HCT116 (cell line): ENCODE results near the gene FAM204A. TPM values are rescaled to one million over a fixed set of nuclear protein-coding genes. Genes with fewer than 3 reads are reported as not detected.

Experiments used
- ATAC-seq: fragments of 200-7000 bp; cut with Tn5 transposase; 2 replicates; pipeline ENCODE4 v1.9.1; 2020; ENCODE audit warnings: mild to moderate bottlenecking, moderate library complexity
- BruUV-seq: library from RNA; stranded (reverse); fragments of 400-500 nt; replicated peaks from 2 replicates; lab custom pipeline; 2021; lab: Mats Ljungman, UMichigan
- CTCF ChIA-PET: fragments of 300-600 bp; sonication (Branson Sonifier 250); formaldehyde crosslinking; loops from one replicate; lab custom pipeline; 2021; ENCODE audit warnings: antibody characterized with exemption; lab: Charles Lee
- POLR2A ChIA-PET: fragments of 300-600, 350-600 bp; sonication (Branson Sonifier 250); formaldehyde crosslinking; loops from one replicate; lab custom pipeline; 2021; ENCODE audit warnings: antibody characterized with exemption; lab: Charles Lee
- RAD21 ChIA-PET, 2 experiments: fragments of 300-600 bp; sonication (Branson Sonifier 250); formaldehyde crosslinking; loops; one replicate each; lab custom pipeline; 2023; ENCODE audit warnings: low total read pairs in 2 of 2; ENCODE audit not compliant: uncharacterized antibody in 2 of 2, unreplicated experiment in 2 of 2, low non-redundant PET in 1 of 2; lab: Charles Lee
- DNase-seq: peaks from one replicate; pipeline ENCODE4 v3.0.0-alpha.2; 2010; ENCODE audit warnings: low read depth, low spot score
- H2AFZ ChIP-seq: fragments of 200-600 bp; shearing (Covaris generic), sonication (generic); 2 replicates; pipeline ENCODE4 v1.6.1; 2017; ENCODE audit warnings: low read depth, mixed run types, mixed read lengths, antibody characterized with exemption, low read length; ENCODE audit not compliant: poor library complexity, severe bottlenecking
- H3K27ac ChIP-seq: 2 replicates; pipeline ENCODE4 v1.5.1; 2012; ENCODE audit warnings: low read depth, low read length
- H3K27me3 ChIP-seq: fragments of 200-600 bp; sonication (generic); 2 replicates; pipeline ENCODE4 v1.6.1; 2016; ENCODE audit warnings: mixed run types, low read length, mixed read lengths; ENCODE audit not compliant: insufficient read depth
- H3K36me3 ChIP-seq, 2 experiments: fragments of 200-500 bp in 1 of 2; fragments of 200-600 bp in 1 of 2; sonication (Bioruptor generic) in 1 of 2; sonication (generic) in 1 of 2; 2 replicates each; pipeline versions ENCODE4 v1.5.1 to v1.6.1; 2014 to 2016; ENCODE audit warnings: low read length in 2 of 2, inconsistent platforms in 1 of 2, mixed read lengths in 1 of 2, mixed run types in 1 of 2; ENCODE audit not compliant: insufficient read depth in 2 of 2, control insufficient read depth in 1 of 2
- H3K4me1 ChIP-seq, 2 experiments: fragments of 200-600 bp in 1 of 2; sonication (generic) in 1 of 2; 2 replicates each; pipeline versions ENCODE4 v1.5.1 to v1.6.1; 2012 to 2017; ENCODE audit warnings: low read length in 2 of 2, inconsistent platforms in 1 of 2, mild to moderate bottlenecking in 1 of 2, mixed read lengths in 1 of 2, mixed run types in 1 of 2, moderate library complexity in 1 of 2; ENCODE audit not compliant: insufficient read depth in 2 of 2, control insufficient read depth in 1 of 2
- H3K4me2 ChIP-seq: fragments of 200-600 bp; sonication (generic); 2 replicates; pipeline ENCODE4 v1.6.1; 2017; ENCODE audit warnings: mixed run types, low read length, mixed read lengths
- H3K4me3 ChIP-seq, 2 experiments: fragments of 200-600 bp in 1 of 2; sonication (generic) in 1 of 2; replicated peaks in 1 of 2; 2 replicates each; pipeline ENCODE4 v1.5.1; 2011 to 2016; ENCODE audit warnings: low read length in 2 of 2, control low read depth in 1 of 2, low read depth in 1 of 2, mild to moderate bottlenecking in 1 of 2, mixed read lengths in 1 of 2, mixed run types in 1 of 2
- H3K79me2 ChIP-seq: fragments of 200-600 bp; sonication (generic); 2 replicates; pipeline ENCODE4 v1.6.1; 2017; ENCODE audit warnings: mild to moderate bottlenecking, mixed run types, low read length, moderate library complexity, mixed read lengths; ENCODE audit not compliant: insufficient read depth
- H3K9ac ChIP-seq: fragments of 200-600 bp; sonication (generic); 2 replicates; pipeline ENCODE4 v1.6.1; 2016; ENCODE audit warnings: low read length, mixed read lengths
- H3K9me2 ChIP-seq: fragments of 200-600 bp; sonication (generic), shearing (Covaris generic); 2 replicates; pipeline ENCODE4 v1.6.1; 2017; ENCODE audit warnings: mixed run types, mild to moderate bottlenecking, moderate library complexity; ENCODE audit not compliant: insufficient read depth
- H3K9me3 ChIP-seq, 2 experiments: fragments of 200-500 bp in 1 of 2; fragments of 200-600 bp in 1 of 2; sonication (Bioruptor generic) in 1 of 2; sonication (generic) in 1 of 2; 2 replicates each; pipeline ENCODE4 v1.6.1; 2014 to 2017; ENCODE audit warnings: low read length in 2 of 2, mixed read lengths in 2 of 2, inconsistent platforms in 1 of 2, low read depth in 1 of 2, mild to moderate bottlenecking in 1 of 2, mixed run types in 1 of 2, moderate library complexity in 1 of 2; ENCODE audit not compliant: control insufficient read depth in 1 of 2, insufficient read depth in 1 of 2
- H4K20me1 ChIP-seq: fragments of 200-600 bp; sonication (generic), shearing (Covaris generic); 2 replicates; pipeline ENCODE4 v1.6.1; 2017; ENCODE audit warnings: mixed run types, mild to moderate bottlenecking, moderate library complexity; ENCODE audit not compliant: insufficient read depth
- EGR1 ChIP-seq: IDR thresholded peaks from 2 replicates; pipeline ENCODE4 v1.6.1; 2012; ENCODE audit warnings: low read depth
- EZH2phosphoT487 ChIP-seq: fragments of 200-600 bp; IDR thresholded peaks from 2 replicates; pipeline ENCODE4 v1.6.1; 2018; ENCODE audit warnings: antibody characterized with exemption, borderline replicate concordance
- FOSL1 ChIP-seq: IDR thresholded peaks from 2 replicates; pipeline ENCODE4 v1.6.1; 2012; ENCODE audit warnings: low read depth
- JUND ChIP-seq: IDR thresholded peaks from 2 replicates; pipeline ENCODE4 v1.6.1; 2012
- MAX ChIP-seq: IDR thresholded peaks from 2 replicates; pipeline ENCODE4 v1.6.1; 2012
- POLR2AphosphoS5 ChIP-seq: IDR thresholded peaks from 2 replicates; pipeline ENCODE4 v1.6.1; 2011; ENCODE audit warnings: mild to moderate bottlenecking, low read depth, low read length, moderate library complexity
- RAD21 ChIP-seq: IDR thresholded peaks from 2 replicates; pipeline ENCODE4 v1.6.1; 2012; ENCODE audit warnings: low read depth, mild to moderate bottlenecking
- SP1 ChIP-seq: IDR thresholded peaks from 2 replicates; pipeline ENCODE4 v1.6.1; 2012; ENCODE audit warnings: low read depth
- ZFX ChIP-seq: fragments of 450-650 bp; IDR thresholded peaks from 2 replicates; pipeline ENCODE4 v1.6.1; 2017
- ZNF274 ChIP-seq: fragments of 200-500 bp; sonication (Bioruptor generic); IDR thresholded peaks from 2 replicates; pipeline ENCODE4 v1.6.1; 2014; ENCODE audit warnings: mild to moderate bottlenecking, low read depth, low read length, inconsistent platforms
- intact Hi-C: fragments of 100-400 bp; cut with micrococcal nuclease; formaldehyde crosslinking; loops from 2 replicates; pipeline ENCODE4 v1.10.0; 2022
- total RNA-seq: library from RNA; stranded (reverse); gene quantifications from one replicate; pipeline ENCODE4 v1.2.1, GENCODE V29; 2021; ENCODE audit not compliant: unreplicated experiment
- TF ChIP-seq, protein P1 (sequence below), 3 experiments: fragments of 200-600 bp in 1 of 3; sonication (generic) in 1 of 3; IDR thresholded peaks in 2 of 3; conservative IDR thresholded peaks in 1 of 3; 2 replicates each; pipeline ENCODE4 v1.5.1; 2012 to 2017; ENCODE audit warnings: low read depth in 2 of 3, low read length in 2 of 3, antibody characterized with exemption in 1 of 3, borderline replicate concordance in 1 of 3, control low read depth in 1 of 3, mild to moderate bottlenecking in 1 of 3, mixed read lengths in 1 of 3, mixed run types in 1 of 3, moderate library complexity in 1 of 3; ENCODE audit not compliant: insufficient read depth in 1 of 3
- TF ChIP-seq, protein P2 (sequence below): IDR thresholded peaks from 2 replicates; pipeline ENCODE4 v1.6.1; 2012; ENCODE audit warnings: low read depth
- TF ChIP-seq, protein P3 (sequence below): IDR thresholded peaks from 2 replicates; pipeline ENCODE4 v1.6.1; 2012
- TF ChIP-seq, protein P4 (sequence below): IDR thresholded peaks from 2 replicates; pipeline ENCODE4 v1.6.1; 2011; ENCODE audit warnings: mild to moderate bottlenecking, low read length, moderate library complexity; ENCODE audit not compliant: insufficient replicate concordance; ENCODE audit errors: extremely low read depth

Gene FAM204A
- total RNA-seq, 1 experiment from 2014 or later: 79.5 TPM

- BruUV-seq: no TSS peak
- Histone ChIP-seq H3K9me2 (no peaks in the 10 kb centered on the region), H3K4me3 (no peak overlapping the region), H3K36me3 (peaks cover 2 to 5% of the 10 kb centered on the region in 2 experiments; a peak in 3 of 4 replicates), H3K9me3 (no peaks in the 10 kb centered on the region), H4K20me1 (no peaks in the 10 kb centered on the region), H3K4me1 (no peaks in the 10 kb centered on the region), H3K9ac (no peak overlapping the region), H2AFZ (no peak overlapping the region), H3K4me2 (no peak overlapping the region), H3K27me3 (no peaks in the 10 kb centered on the region), H3K27ac (no peak overlapping the region), H3K79me2 (no peaks in the 10 kb centered on the region)
- TF ChIP-seq POLR2AphosphoS5: no peak
- no peak for TF ChIP-seq MAX
- TF ChIP-seq EGR1: no peak
- no peak for TF ChIP-seq SP1
- TF ChIP-seq, protein P1, sequence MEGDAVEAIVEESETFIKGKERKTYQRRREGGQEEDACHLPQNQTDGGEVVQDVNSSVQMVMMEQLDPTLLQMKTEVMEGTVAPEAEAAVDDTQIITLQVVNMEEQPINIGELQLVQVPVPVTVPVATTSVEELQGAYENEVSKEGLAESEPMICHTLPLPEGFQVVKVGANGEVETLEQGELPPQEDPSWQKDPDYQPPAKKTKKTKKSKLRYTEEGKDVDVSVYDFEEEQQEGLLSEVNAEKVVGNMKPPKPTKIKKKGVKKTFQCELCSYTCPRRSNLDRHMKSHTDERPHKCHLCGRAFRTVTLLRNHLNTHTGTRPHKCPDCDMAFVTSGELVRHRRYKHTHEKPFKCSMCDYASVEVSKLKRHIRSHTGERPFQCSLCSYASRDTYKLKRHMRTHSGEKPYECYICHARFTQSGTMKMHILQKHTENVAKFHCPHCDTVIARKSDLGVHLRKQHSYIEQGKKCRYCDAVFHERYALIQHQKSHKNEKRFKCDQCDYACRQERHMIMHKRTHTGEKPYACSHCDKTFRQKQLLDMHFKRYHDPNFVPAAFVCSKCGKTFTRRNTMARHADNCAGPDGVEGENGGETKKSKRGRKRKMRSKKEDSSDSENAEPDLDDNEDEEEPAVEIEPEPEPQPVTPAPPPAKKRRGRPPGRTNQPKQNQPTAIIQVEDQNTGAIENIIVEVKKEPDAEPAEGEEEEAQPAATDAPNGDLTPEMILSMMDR (IDR thresholded peaks at IDR 0.05 in 2 of 3, conservative IDR thresholded peaks at IDR 0.05 in 1 of 3; ENCODE audit: borderline replicate concordance in 1 of 3, insufficient read depth in 1 of 3, low read depth in 2 of 3, low read length in 2 of 3): no peak
- TF ChIP-seq, protein P2, sequence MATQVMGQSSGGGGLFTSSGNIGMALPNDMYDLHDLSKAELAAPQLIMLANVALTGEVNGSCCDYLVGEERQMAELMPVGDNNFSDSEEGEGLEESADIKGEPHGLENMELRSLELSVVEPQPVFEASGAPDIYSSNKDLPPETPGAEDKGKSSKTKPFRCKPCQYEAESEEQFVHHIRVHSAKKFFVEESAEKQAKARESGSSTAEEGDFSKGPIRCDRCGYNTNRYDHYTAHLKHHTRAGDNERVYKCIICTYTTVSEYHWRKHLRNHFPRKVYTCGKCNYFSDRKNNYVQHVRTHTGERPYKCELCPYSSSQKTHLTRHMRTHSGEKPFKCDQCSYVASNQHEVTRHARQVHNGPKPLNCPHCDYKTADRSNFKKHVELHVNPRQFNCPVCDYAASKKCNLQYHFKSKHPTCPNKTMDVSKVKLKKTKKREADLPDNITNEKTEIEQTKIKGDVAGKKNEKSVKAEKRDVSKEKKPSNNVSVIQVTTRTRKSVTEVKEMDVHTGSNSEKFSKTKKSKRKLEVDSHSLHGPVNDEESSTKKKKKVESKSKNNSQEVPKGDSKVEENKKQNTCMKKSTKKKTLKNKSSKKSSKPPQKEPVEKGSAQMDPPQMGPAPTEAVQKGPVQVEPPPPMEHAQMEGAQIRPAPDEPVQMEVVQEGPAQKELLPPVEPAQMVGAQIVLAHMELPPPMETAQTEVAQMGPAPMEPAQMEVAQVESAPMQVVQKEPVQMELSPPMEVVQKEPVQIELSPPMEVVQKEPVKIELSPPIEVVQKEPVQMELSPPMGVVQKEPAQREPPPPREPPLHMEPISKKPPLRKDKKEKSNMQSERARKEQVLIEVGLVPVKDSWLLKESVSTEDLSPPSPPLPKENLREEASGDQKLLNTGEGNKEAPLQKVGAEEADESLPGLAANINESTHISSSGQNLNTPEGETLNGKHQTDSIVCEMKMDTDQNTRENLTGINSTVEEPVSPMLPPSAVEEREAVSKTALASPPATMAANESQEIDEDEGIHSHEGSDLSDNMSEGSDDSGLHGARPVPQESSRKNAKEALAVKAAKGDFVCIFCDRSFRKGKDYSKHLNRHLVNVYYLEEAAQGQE: no peak
- no peak for TF ChIP-seq ZNF274
- TF ChIP-seq, protein P3, sequence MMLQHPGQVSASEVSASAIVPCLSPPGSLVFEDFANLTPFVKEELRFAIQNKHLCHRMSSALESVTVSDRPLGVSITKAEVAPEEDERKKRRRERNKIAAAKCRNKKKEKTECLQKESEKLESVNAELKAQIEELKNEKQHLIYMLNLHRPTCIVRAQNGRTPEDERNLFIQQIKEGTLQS: no peak
- no peak for TF ChIP-seq FOSL1
- TF ChIP-seq JUND: no peak
- TF ChIP-seq EZH2phosphoT487: no peak
- TF ChIP-seq RAD21: no peak
- TF ChIP-seq, protein P4, sequence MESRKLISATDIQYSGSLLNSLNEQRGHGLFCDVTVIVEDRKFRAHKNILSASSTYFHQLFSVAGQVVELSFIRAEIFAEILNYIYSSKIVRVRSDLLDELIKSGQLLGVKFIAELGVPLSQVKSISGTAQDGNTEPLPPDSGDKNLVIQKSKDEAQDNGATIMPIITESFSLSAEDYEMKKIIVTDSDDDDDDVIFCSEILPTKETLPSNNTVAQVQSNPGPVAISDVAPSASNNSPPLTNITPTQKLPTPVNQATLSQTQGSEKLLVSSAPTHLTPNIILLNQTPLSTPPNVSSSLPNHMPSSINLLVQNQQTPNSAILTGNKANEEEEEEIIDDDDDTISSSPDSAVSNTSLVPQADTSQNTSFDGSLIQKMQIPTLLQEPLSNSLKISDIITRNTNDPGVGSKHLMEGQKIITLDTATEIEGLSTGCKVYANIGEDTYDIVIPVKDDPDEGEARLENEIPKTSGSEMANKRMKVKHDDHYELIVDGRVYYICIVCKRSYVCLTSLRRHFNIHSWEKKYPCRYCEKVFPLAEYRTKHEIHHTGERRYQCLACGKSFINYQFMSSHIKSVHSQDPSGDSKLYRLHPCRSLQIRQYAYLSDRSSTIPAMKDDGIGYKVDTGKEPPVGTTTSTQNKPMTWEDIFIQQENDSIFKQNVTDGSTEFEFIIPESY: no peak
- no peak for TF ChIP-seq ZFX
- ChIA-PET CTCF (no interaction called here), RAD21 (no interaction called here), POLR2A (no interaction called here)
- DNase-seq (no peak), ATAC-seq (no peak)
- intact Hi-C loops: no loop called here
Observed at GRCh38 chr10:118307859-118308258, 34.3 kb downstream of the FAM204A start.
